HG02798 (cell line): ENCODE results near the gene RHEBL1.
"Not testable (repeated sequence)": the region's sequence is repeated elsewhere in the genome, so short reads cannot be mapped to it uniquely, and the experiment has no call there.

ENCODE experiments used
- ATAC-seq: cut with Tn5 transposase; IDR thresholded peaks from one replicate; pipeline ENCODE4 v1.9.1; 2021; ENCODE audit warnings: mild to moderate bottlenecking; ENCODE audit not compliant: unreplicated experiment, poor library complexity

Gene RHEBL1

GRCh38 chr12:49089821-49090773, 20.3 kb upstream of the RHEBL1 start:
- no peak for ATAC-seq

GRCh38 chr12:49088932-49089330, 19.2 kb upstream of the RHEBL1 start:
- no peak for ATAC-seq

GRCh38 chr12:49088150-49088931, 18.6 kb upstream of the RHEBL1 start:
- peak; percentile 84 for ATAC-seq

GRCh38 chr12:49086116-49086515, 16.3 kb upstream of the RHEBL1 start:
- no peak for ATAC-seq

GRCh38 chr12:49084438-49084837, 14.7 kb upstream of the RHEBL1 start:
- no peak for ATAC-seq

- no peak for ATAC-seq
Measured at GRCh38 chr12:49079793-49080192, 10.0 kb upstream of the RHEBL1 start.

GRCh38 chr12:49070971-49071370, 1.2 kb upstream of the RHEBL1 start:
- no peak for ATAC-seq

GRCh38 chr12:49068879-49069506, 786 bp downstream of the RHEBL1 start:
- no peak for ATAC-seq

- ATAC-seq, result no peak
Measured at GRCh38 chr12:49066120-49066519, 3.7 kb downstream of the RHEBL1 start.

GRCh38 chr12:49064767-49065152, 5.0 kb downstream of the RHEBL1 start:
- no peak for ATAC-seq

GRCh38 chr12:49061916-49062315, 7.9 kb downstream of the RHEBL1 start:
- not testable (repeated sequence) for ATAC-seq

GRCh38 chr12:49061157-49061650, 8.6 kb downstream of the RHEBL1 start:
- peak; percentile 7 for ATAC-seq

GRCh38 chr12:49060237-49061156, 9.3 kb downstream of the RHEBL1 start, which contains the start of gene KMT2D:
Gene KMT2D (minus strand): TSS chr12:49060794. CDS start chr12:49055324, 5,470 bp downstream.
- peak; percentile 59 for ATAC-seq

- peak; percentile 19 for ATAC-seq
Measured at GRCh38 chr12:49059299-49060171, 10.2 kb downstream of the RHEBL1 start.

GRCh38 chr12:49059045-49059298, 10.8 kb downstream of the RHEBL1 start:
- ATAC-seq, result no peak

GRCh38 chr12:49058366-49059044, 11.3 kb downstream of the RHEBL1 start:
- ATAC-seq, result no peak

GRCh38 chr12:49057888-49058287, 11.9 kb downstream of the RHEBL1 start:
- ATAC-seq, result no peak
